ENCODE results near the gene DPEP2NB. TPM values are rescaled to one million over a fixed set of nuclear protein-coding genes. Genes with fewer than 3 reads are reported as not detected.

DPEP2NB gene
- total RNA-seq, 1 experiment from 2014 or later, result not detected

- ChIA-PET CTCF (interaction anchor here (0.6 kb wide), 1 partner anchor 32 kb away, joined by 4 read pairs; no protein-coding TSS in a partner anchor), POLR2A (ENCODE audit: low non-redundant PET) (no interaction called here)
- H3K36me3 ChIP-seq (ENCODE audit: insufficient read depth, low read length, poor library complexity, severe bottlenecking), result peaks cover 4% of the 10 kb centered on the region
- H3K9me3 ChIP-seq (ENCODE audit: low read depth, low read length, poor library complexity, severe bottlenecking), result no peaks in the 10 kb centered on the region
- no peak overlapping the region for H3K4me3 ChIP-seq (ENCODE audit: low read depth, low read length, poor library complexity, severe bottlenecking)
- no peak overlapping the region for H3K27ac ChIP-seq (ENCODE audit: low read depth, low read length, poor library complexity, severe bottlenecking)
- H3K27me3 ChIP-seq (replicated peaks; ENCODE audit: insufficient read depth, low read depth, low read length, poor library complexity), result no peaks in the 10 kb centered on the region
- BruUV-seq (replicated peaks), result no TSS peak
- intact Hi-C loops (cut with micrococcal nuclease; ENCODE audit: unreplicated experiment), result no loop called here
- no peak for TF ChIP-seq CTCF (conservative IDR thresholded peaks at IDR 0.05; ENCODE audit: low read depth, low read length)
- TF ChIP-seq EZH2 (IDR thresholded peaks at IDR 0.05; ENCODE audit: borderline replicate concordance, low read depth, low read length, poor library complexity, severe bottlenecking), result no peak
- no peak for DNase-seq (ENCODE audit: low spot score)
- H3K4me1 ChIP-seq (ENCODE audit: insufficient read depth, low read length, poor library complexity, severe bottlenecking), result no peaks in the 10 kb centered on the region
These were observed 13.3 kb upstream of the DPEP2NB start for GRCh38 chr16:68028996-68029395.

GRCh38 chr16:68022728-68023537 lies 7.2 kb upstream of the DPEP2NB start, which contains the start of the genes DDX28 and DUS2:
Gene DDX28 (minus strand): TSS chr16:68023232. CDS start chr16:68023202, 30 bp downstream.
Gene DUS2 (plus strand): TSS chr16:68023284. CDS start chr16:68038024, 14,740 bp downstream.
- no peaks in the 10 kb centered on the region for H3K27me3 ChIP-seq (replicated peaks; ENCODE audit: insufficient read depth, low read depth, low read length, poor library complexity)
- peaks cover 11% of the 10 kb centered on the region for H3K4me1 ChIP-seq (ENCODE audit: insufficient read depth, low read length, poor library complexity, severe bottlenecking)
- peak within 1 kb of the TSS; percentile 87 for H3K4me3 ChIP-seq (ENCODE audit: low read depth, low read length, poor library complexity, severe bottlenecking)
- ChIA-PET CTCF (interaction anchor here (0.7 to 2.0 kb wide), 3 partner anchors 12 to 309 kb away, joined by 3 to 7 read pairs (median 3); no protein-coding TSS in a partner anchor), POLR2A (ENCODE audit: low non-redundant PET) (no interaction called here)
- DNase-seq (ENCODE audit: low spot score), result peak; percentile 95
- TF ChIP-seq EZH2 (IDR thresholded peaks at IDR 0.05; ENCODE audit: borderline replicate concordance, low read depth, low read length, poor library complexity, severe bottlenecking) (no peak), CTCF (conservative IDR thresholded peaks at IDR 0.05; ENCODE audit: low read depth, low read length) (no peak)
- H3K9me3 ChIP-seq (ENCODE audit: low read depth, low read length, poor library complexity, severe bottlenecking), result no peaks in the 10 kb centered on the region
- H3K36me3 ChIP-seq (ENCODE audit: insufficient read depth, low read length, poor library complexity, severe bottlenecking), result peaks cover 11% of the 10 kb centered on the region
- TSS peak; percentile 74 for BruUV-seq (replicated peaks)
- intact Hi-C loops (cut with micrococcal nuclease; ENCODE audit: unreplicated experiment), result no loop called here
- H3K27ac ChIP-seq (ENCODE audit: low read depth, low read length, poor library complexity, severe bottlenecking), result peak within 1 kb of the TSS; percentile 86

GRCh38 chr16:68022278-68022727 lies 6.6 kb upstream of the DPEP2NB start:
- ChIA-PET CTCF (interaction anchor here (0.7 to 2.0 kb wide), 3 partner anchors 12 to 309 kb away, joined by 3 to 7 read pairs (median 3); no protein-coding TSS in a partner anchor), POLR2A (ENCODE audit: low non-redundant PET) (no interaction called here)
- Histone ChIP-seq H3K9me3 (ENCODE audit: low read depth, low read length, poor library complexity, severe bottlenecking) (no peaks in the 10 kb centered on the region), H3K36me3 (ENCODE audit: insufficient read depth, low read length, poor library complexity, severe bottlenecking) (peaks cover 11% of the 10 kb centered on the region), H3K4me1 (ENCODE audit: insufficient read depth, low read length, poor library complexity, severe bottlenecking) (peaks cover 11% of the 10 kb centered on the region), H3K27me3 (replicated peaks; ENCODE audit: insufficient read depth, low read depth, low read length, poor library complexity) (no peaks in the 10 kb centered on the region), H3K27ac (ENCODE audit: low read depth, low read length, poor library complexity, severe bottlenecking) (peak overlapping the region; percentile 86), H3K4me3 (ENCODE audit: low read depth, low read length, poor library complexity, severe bottlenecking) (peak overlapping the region; percentile 87)
- BruUV-seq (replicated peaks), result no TSS peak
- intact Hi-C loops (cut with micrococcal nuclease; ENCODE audit: unreplicated experiment), result no loop called here
- DNase-seq (ENCODE audit: low spot score), result no peak
- TF ChIP-seq CTCF (conservative IDR thresholded peaks at IDR 0.05; ENCODE audit: low read depth, low read length), result no peak
- no peak for TF ChIP-seq EZH2 (IDR thresholded peaks at IDR 0.05; ENCODE audit: borderline replicate concordance, low read depth, low read length, poor library complexity, severe bottlenecking)
